Astrocyte (in vitro differentiated cells and primary cell): ENCODE data around the gene ZNF554.

Experiments used
- EZH2 ChIP-seq: IDR thresholded peaks from 2 replicates; pipeline ENCODE4 v1.6.1; 2012; ENCODE audit warnings: mild to moderate bottlenecking, low read length, inconsistent platforms; ENCODE audit not compliant: insufficient read depth
- TF ChIP-seq, protein P1 (sequence below): IDR thresholded peaks from 2 replicates; pipeline ENCODE4 v1.5.1; 2011; ENCODE audit warnings: low read depth, mild to moderate bottlenecking, inconsistent platforms, low read length, moderate library complexity; ENCODE audit not compliant: insufficient read depth

DNA sequence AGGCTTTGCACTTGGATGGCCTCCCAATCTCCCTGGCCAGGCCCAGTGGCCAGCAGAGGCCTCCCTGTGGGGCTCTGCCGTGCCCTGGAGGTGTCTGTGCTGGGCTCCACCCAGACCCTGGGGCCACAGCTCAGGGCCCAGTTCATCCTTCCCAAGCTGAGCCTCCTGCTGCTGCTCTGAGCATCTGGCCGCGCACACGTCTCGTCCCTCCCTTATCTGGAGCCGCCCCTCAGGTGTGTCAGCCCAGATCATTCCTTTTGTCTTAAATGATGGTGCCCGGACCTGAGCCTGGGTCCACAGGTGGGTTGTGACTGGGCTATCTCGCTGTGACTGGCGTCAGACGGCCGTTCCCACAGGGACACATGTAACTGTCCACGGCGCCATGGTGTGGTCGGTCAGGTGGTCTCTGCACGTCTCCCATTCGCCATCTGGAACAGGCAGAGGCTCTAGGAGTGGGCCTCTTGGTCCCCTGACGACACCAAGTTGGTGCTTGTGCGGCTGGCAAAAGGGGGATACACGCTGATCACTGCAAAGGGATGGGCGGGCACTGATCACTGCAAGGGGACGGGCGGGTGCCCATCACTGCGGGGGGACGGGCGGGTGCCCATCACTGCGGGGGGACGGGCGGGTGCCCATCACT is 14.3 kb upstream of the ZNF554 start:
- TF ChIP-seq, protein P1, sequence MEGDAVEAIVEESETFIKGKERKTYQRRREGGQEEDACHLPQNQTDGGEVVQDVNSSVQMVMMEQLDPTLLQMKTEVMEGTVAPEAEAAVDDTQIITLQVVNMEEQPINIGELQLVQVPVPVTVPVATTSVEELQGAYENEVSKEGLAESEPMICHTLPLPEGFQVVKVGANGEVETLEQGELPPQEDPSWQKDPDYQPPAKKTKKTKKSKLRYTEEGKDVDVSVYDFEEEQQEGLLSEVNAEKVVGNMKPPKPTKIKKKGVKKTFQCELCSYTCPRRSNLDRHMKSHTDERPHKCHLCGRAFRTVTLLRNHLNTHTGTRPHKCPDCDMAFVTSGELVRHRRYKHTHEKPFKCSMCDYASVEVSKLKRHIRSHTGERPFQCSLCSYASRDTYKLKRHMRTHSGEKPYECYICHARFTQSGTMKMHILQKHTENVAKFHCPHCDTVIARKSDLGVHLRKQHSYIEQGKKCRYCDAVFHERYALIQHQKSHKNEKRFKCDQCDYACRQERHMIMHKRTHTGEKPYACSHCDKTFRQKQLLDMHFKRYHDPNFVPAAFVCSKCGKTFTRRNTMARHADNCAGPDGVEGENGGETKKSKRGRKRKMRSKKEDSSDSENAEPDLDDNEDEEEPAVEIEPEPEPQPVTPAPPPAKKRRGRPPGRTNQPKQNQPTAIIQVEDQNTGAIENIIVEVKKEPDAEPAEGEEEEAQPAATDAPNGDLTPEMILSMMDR: no peak
- no peak for TF ChIP-seq EZH2
